WTC11 (cell line): ENCODE measurements around the gene ARSJ. TPM values are rescaled to one million over a fixed set of nuclear protein-coding genes. Genes with fewer than 3 reads are reported as not detected.

ENCODE experiments used
- ATAC-seq: fragments of 200-7000 bp; cut with Tn5 transposase; 2 replicates; pipeline ENCODE4 v1.10.0; 2021; ENCODE audit warnings: mild to moderate bottlenecking, moderate library complexity
- CTCF ChIA-PET: fragments of 300-600 bp; sonication (Branson Sonifier 250); formaldehyde crosslinking; loops from one replicate; lab custom pipeline; 2021; ENCODE audit warnings: antibody characterized with exemption; lab: Charles Lee
- POLR2A ChIA-PET: fragments of 350-600 bp; sonication (Branson Sonifier 250); formaldehyde crosslinking; loops from one replicate; lab custom pipeline; 2021; ENCODE audit warnings: antibody characterized with exemption; lab: Charles Lee
- DNase-seq: peaks from one replicate; pipeline ENCODE4 v3.0.0; 2021; ENCODE audit warnings: low spot score
- H3K27ac Mint-ChIP-seq: 2 replicates; pipeline ENCODE4 v1.8.0; 2021; ENCODE audit warnings: mixed read lengths
- H3K27me3 Mint-ChIP-seq: 2 replicates; pipeline ENCODE4 v1.8.0; 2021; ENCODE audit warnings: low read depth, mild to moderate bottlenecking, moderate library complexity, mixed read lengths
- H3K36me3 Mint-ChIP-seq: 2 replicates; pipeline ENCODE4 v1.8.0; 2021; ENCODE audit warnings: mixed read lengths
- H3K4me1 Mint-ChIP-seq: 2 replicates; pipeline ENCODE4 v1.8.0; 2022; ENCODE audit warnings: mixed read lengths
- H3K4me3 Mint-ChIP-seq: 2 replicates; pipeline ENCODE4 v1.8.0; 2021; ENCODE audit warnings: mild to moderate bottlenecking, moderate library complexity, mixed read lengths
- H3K9me3 Mint-ChIP-seq: 2 replicates; pipeline ENCODE4 v1.8.0; 2021; ENCODE audit warnings: mixed read lengths
- ATF1 ChIP-seq: sonication (generic); formaldehyde crosslinking; IDR thresholded peaks from 2 replicates; pipeline ENCODE4 v1.8.1; 2023; ENCODE audit warnings: mild to moderate bottlenecking, moderate library complexity, missing genetic modification reagents
- CDX4 ChIP-seq: fragments of 250-450 bp; sonication (Bioruptor Pico); IDR thresholded peaks from 2 replicates; pipeline ENCODE4 v1.9.0; 2021; ENCODE audit warnings: moderate library complexity, mild to moderate bottlenecking, inconsistent platforms, borderline replicate concordance
- CREB1 ChIP-seq: sonication (generic); formaldehyde crosslinking; IDR thresholded peaks from 2 replicates; pipeline ENCODE4 v1.8.0; 2023; ENCODE audit warnings: mild to moderate bottlenecking, missing genetic modification reagents
- EMX1 ChIP-seq: fragments of 250-450 bp; sonication (Bioruptor Pico); IDR thresholded peaks from 2 replicates; pipeline ENCODE4 v1.8.0; 2021; ENCODE audit warnings: mild to moderate bottlenecking
- FOXJ3 ChIP-seq: sonication (generic); formaldehyde crosslinking; IDR thresholded peaks from 2 replicates; pipeline ENCODE4 v1.9.0; 2021; ENCODE audit warnings: missing genetic modification reagents, mild to moderate bottlenecking, borderline replicate concordance
- GTF2I ChIP-seq: fragments of 250-450 bp; sonication (Bioruptor Pico); conservative IDR thresholded peaks from 2 replicates; pipeline ENCODE4 v1.4.0; 2021; ENCODE audit warnings: mild to moderate bottlenecking
- HMGA2 ChIP-seq: fragments of 250-450 bp; sonication (Bioruptor Pico); IDR thresholded peaks from 2 replicates; pipeline ENCODE4 v1.4.0; 2021; ENCODE audit warnings: mild to moderate bottlenecking, moderate library complexity
- IRF1 ChIP-seq: sonication (generic); formaldehyde crosslinking; IDR thresholded peaks from 2 replicates; pipeline ENCODE4 v1.8.0; 2023; ENCODE audit warnings: missing genetic modification reagents
- JAZF1 ChIP-seq: fragments of 250-450 bp; sonication (Bioruptor Pico); IDR thresholded peaks from 2 replicates; pipeline ENCODE4 v1.9.0; 2021; ENCODE audit warnings: moderate library complexity, mild to moderate bottlenecking, inconsistent platforms
- OVOL2 ChIP-seq: fragments of 250-450 bp; sonication (Bioruptor Pico); IDR thresholded peaks from 2 replicates; pipeline ENCODE4 v1.9.0; 2021; ENCODE audit warnings: mild to moderate bottlenecking, borderline replicate concordance
- PRRX2 ChIP-seq: fragments of 250-450 bp; sonication (Bioruptor Pico); IDR thresholded peaks from 2 replicates; pipeline ENCODE4 v1.8.0; 2021; ENCODE audit warnings: mild to moderate bottlenecking
- SMAD3 ChIP-seq: sonication (generic); formaldehyde crosslinking; IDR thresholded peaks from 2 replicates; pipeline ENCODE4 v1.8.0; 2022; ENCODE audit warnings: missing genetic modification reagents, mild to moderate bottlenecking, borderline replicate concordance
- SMAD4 ChIP-seq: sonication (generic); formaldehyde crosslinking; IDR thresholded peaks from 2 replicates; pipeline ENCODE4 v1.8.0; 2022; ENCODE audit warnings: mild to moderate bottlenecking, missing genetic modification reagents
- SOX15 ChIP-seq: fragments of 250-450 bp; sonication (Bioruptor Pico); IDR thresholded peaks from 2 replicates; pipeline ENCODE4 v1.9.0; 2021; ENCODE audit warnings: mild to moderate bottlenecking
- TCF7 ChIP-seq: sonication (generic); formaldehyde crosslinking; IDR thresholded peaks from 2 replicates; pipeline ENCODE4 v1.8.0; 2022; ENCODE audit warnings: mild to moderate bottlenecking, low read depth, missing genetic modification reagents, moderate library complexity
- TEAD4 ChIP-seq: sonication (generic); formaldehyde crosslinking; IDR thresholded peaks from 2 replicates; pipeline ENCODE4 v1.8.0; 2022; ENCODE audit warnings: mild to moderate bottlenecking, missing genetic modification reagents
- USF1 ChIP-seq: sonication (generic); formaldehyde crosslinking; IDR thresholded peaks from 2 replicates; pipeline ENCODE4 v1.8.0; 2022; ENCODE audit warnings: mild to moderate bottlenecking, missing genetic modification reagents
- USF2 ChIP-seq: sonication (generic); formaldehyde crosslinking; IDR thresholded peaks from 2 replicates; pipeline ENCODE4 v1.8.1; 2023; ENCODE audit warnings: mild to moderate bottlenecking, missing genetic modification reagents, moderate library complexity
- ZMAT4 ChIP-seq: fragments of 250-450 bp; sonication (Bioruptor Pico); IDR thresholded peaks from 2 replicates; pipeline ENCODE4 v1.9.0; 2021; ENCODE audit warnings: mild to moderate bottlenecking
- ZNF232 ChIP-seq: sonication (generic); formaldehyde crosslinking; IDR thresholded peaks from 2 replicates; pipeline ENCODE4 v1.8.0; 2022; ENCODE audit warnings: mild to moderate bottlenecking, missing genetic modification reagents
- ZNF263 ChIP-seq: sonication (generic); formaldehyde crosslinking; IDR thresholded peaks from 2 replicates; pipeline ENCODE4 v1.8.1; 2022; ENCODE audit warnings: low read depth, mild to moderate bottlenecking, moderate library complexity, missing genetic modification reagents
- ZNF317 ChIP-seq: sonication (generic); formaldehyde crosslinking; IDR thresholded peaks from 2 replicates; pipeline ENCODE4 v1.8.1; 2023; ENCODE audit warnings: low read depth, mild to moderate bottlenecking, moderate library complexity, missing genetic modification reagents, borderline replicate concordance
- total RNA-seq: library from RNA; stranded (reverse); gene quantifications from 3 replicates; pipeline ENCODE4 v1.2.3, GENCODE V29; 2021
- TF ChIP-seq, protein P1 (sequence below): sonication (generic); formaldehyde crosslinking; conservative IDR thresholded peaks from 2 replicates; pipeline ENCODE4 v1.8.1; 2022; ENCODE audit warnings: mild to moderate bottlenecking, missing genetic modification reagents
- TF ChIP-seq, protein P2 (sequence below): sonication (generic); formaldehyde crosslinking; IDR thresholded peaks from 2 replicates; pipeline ENCODE4 v1.8.0; 2023; ENCODE audit warnings: mild to moderate bottlenecking, missing genetic modification reagents
- TF ChIP-seq, protein P3 (sequence below): sonication (generic); formaldehyde crosslinking; IDR thresholded peaks from 2 replicates; pipeline ENCODE4 v1.8.1; 2023; ENCODE audit warnings: mild to moderate bottlenecking, missing genetic modification reagents
- TF ChIP-seq, protein P4 (sequence below): sonication (generic); formaldehyde crosslinking; IDR thresholded peaks from 2 replicates; pipeline ENCODE4 v1.8.1; 2022; ENCODE audit warnings: low read depth, mild to moderate bottlenecking, moderate library complexity, missing genetic modification reagents, borderline replicate concordance

ARSJ gene
- total RNA-seq, 1 experiment from 2014 or later, result 6.6 TPM

GRCh38 chr4:113919145-113919544 is 60.3 kb downstream of the ARSJ start:
- Mint-ChIP-seq H3K27me3 (no peaks in the 10 kb centered on the region), H3K9me3 (no peaks in the 10 kb centered on the region), H3K36me3 (no peaks in the 10 kb centered on the region), H3K4me1 (peaks cover 7% of the 10 kb centered on the region), H3K4me3 (no peak overlapping the region), H3K27ac (no peak overlapping the region)
- TF ChIP-seq USF1 (CRISPR knock-in tag), result no peak
- TF ChIP-seq, protein P1, sequence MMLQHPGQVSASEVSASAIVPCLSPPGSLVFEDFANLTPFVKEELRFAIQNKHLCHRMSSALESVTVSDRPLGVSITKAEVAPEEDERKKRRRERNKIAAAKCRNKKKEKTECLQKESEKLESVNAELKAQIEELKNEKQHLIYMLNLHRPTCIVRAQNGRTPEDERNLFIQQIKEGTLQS (CRISPR knock-in tag), result no peak
- no peak for TF ChIP-seq JAZF1 (CRISPR knock-in tag)
- TF ChIP-seq CREB1 (CRISPR knock-in tag), result no peak
- TF ChIP-seq USF2 (CRISPR knock-in tag), result no peak
- no peak for TF ChIP-seq ZNF263
- TF ChIP-seq ATF1 (CRISPR knock-in tag), result no peak
- no peak for TF ChIP-seq GTF2I (CRISPR knock-in tag)
- no peak for TF ChIP-seq ZMAT4 (CRISPR knock-in tag)
- no peak for TF ChIP-seq CDX4 (CRISPR knock-in tag)
- TF ChIP-seq, protein P2, sequence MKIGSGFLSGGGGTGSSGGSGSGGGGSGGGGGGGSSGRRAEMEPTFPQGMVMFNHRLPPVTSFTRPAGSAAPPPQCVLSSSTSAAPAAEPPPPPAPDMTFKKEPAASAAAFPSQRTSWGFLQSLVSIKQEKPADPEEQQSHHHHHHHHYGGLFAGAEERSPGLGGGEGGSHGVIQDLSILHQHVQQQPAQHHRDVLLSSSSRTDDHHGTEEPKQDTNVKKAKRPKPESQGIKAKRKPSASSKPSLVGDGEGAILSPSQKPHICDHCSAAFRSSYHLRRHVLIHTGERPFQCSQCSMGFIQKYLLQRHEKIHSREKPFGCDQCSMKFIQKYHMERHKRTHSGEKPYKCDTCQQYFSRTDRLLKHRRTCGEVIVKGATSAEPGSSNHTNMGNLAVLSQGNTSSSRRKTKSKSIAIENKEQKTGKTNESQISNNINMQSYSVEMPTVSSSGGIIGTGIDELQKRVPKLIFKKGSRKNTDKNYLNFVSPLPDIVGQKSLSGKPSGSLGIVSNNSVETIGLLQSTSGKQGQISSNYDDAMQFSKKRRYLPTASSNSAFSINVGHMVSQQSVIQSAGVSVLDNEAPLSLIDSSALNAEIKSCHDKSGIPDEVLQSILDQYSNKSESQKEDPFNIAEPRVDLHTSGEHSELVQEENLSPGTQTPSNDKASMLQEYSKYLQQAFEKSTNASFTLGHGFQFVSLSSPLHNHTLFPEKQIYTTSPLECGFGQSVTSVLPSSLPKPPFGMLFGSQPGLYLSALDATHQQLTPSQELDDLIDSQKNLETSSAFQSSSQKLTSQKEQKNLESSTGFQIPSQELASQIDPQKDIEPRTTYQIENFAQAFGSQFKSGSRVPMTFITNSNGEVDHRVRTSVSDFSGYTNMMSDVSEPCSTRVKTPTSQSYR (CRISPR knock-in tag), result no peak
- no peak for TF ChIP-seq PRRX2 (CRISPR knock-in tag)
- no peak for TF ChIP-seq ZNF232 (CRISPR knock-in tag)
- TF ChIP-seq IRF1 (CRISPR knock-in tag), result no peak
- TF ChIP-seq SMAD4, result no peak
- ATAC-seq, result no peak
- CTCF ChIA-PET, result no interaction called here
- POLR2A ChIA-PET, result no interaction called here
- DNase-seq, result no peak

- DNase-seq, result no peak
- H3K27me3 Mint-ChIP-seq, result no peaks in the 10 kb centered on the region
- ChIA-PET CTCF (no interaction called here), POLR2A (no interaction called here)
- no peaks in the 10 kb centered on the region for H3K4me1 Mint-ChIP-seq
- H3K36me3 Mint-ChIP-seq, result peaks cover 5% of the 10 kb centered on the region; the same call in 1 of the 2 replicates
- no peak overlapping the region for H3K4me3 Mint-ChIP-seq
- H3K27ac Mint-ChIP-seq, result no peak overlapping the region
- no peak for ATAC-seq
- peaks cover 14% of the 10 kb centered on the region for H3K9me3 Mint-ChIP-seq
- no peak for TF ChIP-seq OVOL2 (CRISPR knock-in tag)
- no peak for TF ChIP-seq EMX1 (CRISPR knock-in tag)
- TF ChIP-seq TCF7, result no peak
- TF ChIP-seq FOXJ3, result no peak
- no peak for TF ChIP-seq GTF2I (CRISPR knock-in tag)
- TF ChIP-seq SMAD3 (CRISPR knock-in tag), result no peak
- TF ChIP-seq, protein P3, sequence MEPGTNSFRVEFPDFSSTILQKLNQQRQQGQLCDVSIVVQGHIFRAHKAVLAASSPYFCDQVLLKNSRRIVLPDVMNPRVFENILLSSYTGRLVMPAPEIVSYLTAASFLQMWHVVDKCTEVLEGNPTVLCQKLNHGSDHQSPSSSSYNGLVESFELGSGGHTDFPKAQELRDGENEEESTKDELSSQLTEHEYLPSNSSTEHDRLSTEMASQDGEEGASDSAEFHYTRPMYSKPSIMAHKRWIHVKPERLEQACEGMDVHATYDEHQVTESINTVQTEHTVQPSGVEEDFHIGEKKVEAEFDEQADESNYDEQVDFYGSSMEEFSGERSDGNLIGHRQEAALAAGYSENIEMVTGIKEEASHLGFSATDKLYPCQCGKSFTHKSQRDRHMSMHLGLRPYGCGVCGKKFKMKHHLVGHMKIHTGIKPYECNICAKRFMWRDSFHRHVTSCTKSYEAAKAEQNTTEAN, result no peak
- TF ChIP-seq TEAD4 (CRISPR knock-in tag), result no peak
- TF ChIP-seq ZMAT4 (CRISPR knock-in tag), result no peak
- no peak for TF ChIP-seq JAZF1 (CRISPR knock-in tag)
- TF ChIP-seq HMGA2, result no peak
- no peak for TF ChIP-seq ZNF317
- no peak for TF ChIP-seq PRRX2 (CRISPR knock-in tag)
- no peak for TF ChIP-seq SOX15
- no peak for TF ChIP-seq USF2 (CRISPR knock-in tag)
- TF ChIP-seq, protein P4, sequence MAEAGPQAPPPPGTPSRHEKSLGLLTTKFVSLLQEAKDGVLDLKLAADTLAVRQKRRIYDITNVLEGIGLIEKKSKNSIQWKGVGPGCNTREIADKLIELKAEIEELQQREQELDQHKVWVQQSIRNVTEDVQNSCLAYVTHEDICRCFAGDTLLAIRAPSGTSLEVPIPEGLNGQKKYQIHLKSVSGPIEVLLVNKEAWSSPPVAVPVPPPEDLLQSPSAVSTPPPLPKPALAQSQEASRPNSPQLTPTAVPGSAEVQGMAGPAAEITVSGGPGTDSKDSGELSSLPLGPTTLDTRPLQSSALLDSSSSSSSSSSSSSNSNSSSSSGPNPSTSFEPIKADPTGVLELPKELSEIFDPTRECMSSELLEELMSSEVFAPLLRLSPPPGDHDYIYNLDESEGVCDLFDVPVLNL (CRISPR knock-in tag), result no peak
Observed at GRCh38 chr4:113908829-113909228, 70.6 kb downstream of the ARSJ start.
